HG02885 (cell line): ENCODE results near the gene ITGAV.

Experiments used
- ATAC-seq: cut with Tn5 transposase; IDR thresholded peaks from one replicate; pipeline ENCODE4 v1.9.1; 2021; ENCODE audit warnings: mild to moderate bottlenecking; ENCODE audit not compliant: unreplicated experiment, poor library complexity

Gene ITGAV

GRCh38 chr2:186709529-186710450 lies 119.9 kb downstream of the ITGAV start:
- ATAC-seq, result no peak

- no peak for ATAC-seq
Measured at GRCh38 chr2:186713691-186714090, 123.8 kb downstream of the ITGAV start.

- ATAC-seq, result no peak
Measured at GRCh38 chr2:186714611-186715010, 124.8 kb downstream of the ITGAV start.

GRCh38 chr2:186716004-186716403 lies 126.1 kb downstream of the ITGAV start:
- no peak for ATAC-seq

- no peak for ATAC-seq
Measured at GRCh38 chr2:186716899-186717298, 127.0 kb downstream of the ITGAV start.

GRCh38 chr2:186717320-186718007 lies 127.6 kb downstream of the ITGAV start:
- ATAC-seq, result no peak

GRCh38 chr2:186718122-186718521 lies 128.3 kb downstream of the ITGAV start:
- ATAC-seq, result no peak

GRCh38 chr2:186718903-186719302 lies 129.0 kb downstream of the ITGAV start:
- no peak for ATAC-seq

- no peak for ATAC-seq
Measured at GRCh38 chr2:186721956-186722355, 132.1 kb downstream of the ITGAV start.

- ATAC-seq, result no peak
Measured at GRCh38 chr2:186724736-186725135, 134.9 kb downstream of the ITGAV start.

GRCh38 chr2:186725783-186726182 lies 135.9 kb downstream of the ITGAV start:
- no peak for ATAC-seq

- ATAC-seq, result no peak
Measured at GRCh38 chr2:186726938-186727337, 137.1 kb downstream of the ITGAV start.

GRCh38 chr2:186728631-186729030 lies 138.8 kb downstream of the ITGAV start:
- ATAC-seq, result no peak
